NCI-H1417 (cell line): ENCODE results near the gene RYK.

Experiments
- DNase-seq, 3 experiments: peaks; one replicate each; lab custom pipeline; 2025; lab: John Stamatoyannopoulos, UW

RYK gene

GRCh38 chr3:134149286-134149685, 101.4 kb downstream of the RYK start:
- DNase-seq: no peak

- no peak for DNase-seq
Measured at GRCh38 chr3:134148534-134148933, 102.1 kb downstream of the RYK start.

GRCh38 chr3:134147411-134147810, 103.2 kb downstream of the RYK start:
- no peak for DNase-seq

- DNase-seq: no peak
Measured at GRCh38 chr3:134146666-134147065, 104.0 kb downstream of the RYK start.

GRCh38 chr3:134145183-134145582, 105.5 kb downstream of the RYK start:
- DNase-seq: no peak

- no peak for DNase-seq
Measured at GRCh38 chr3:134144694-134145093, 106.0 kb downstream of the RYK start.

DNA sequence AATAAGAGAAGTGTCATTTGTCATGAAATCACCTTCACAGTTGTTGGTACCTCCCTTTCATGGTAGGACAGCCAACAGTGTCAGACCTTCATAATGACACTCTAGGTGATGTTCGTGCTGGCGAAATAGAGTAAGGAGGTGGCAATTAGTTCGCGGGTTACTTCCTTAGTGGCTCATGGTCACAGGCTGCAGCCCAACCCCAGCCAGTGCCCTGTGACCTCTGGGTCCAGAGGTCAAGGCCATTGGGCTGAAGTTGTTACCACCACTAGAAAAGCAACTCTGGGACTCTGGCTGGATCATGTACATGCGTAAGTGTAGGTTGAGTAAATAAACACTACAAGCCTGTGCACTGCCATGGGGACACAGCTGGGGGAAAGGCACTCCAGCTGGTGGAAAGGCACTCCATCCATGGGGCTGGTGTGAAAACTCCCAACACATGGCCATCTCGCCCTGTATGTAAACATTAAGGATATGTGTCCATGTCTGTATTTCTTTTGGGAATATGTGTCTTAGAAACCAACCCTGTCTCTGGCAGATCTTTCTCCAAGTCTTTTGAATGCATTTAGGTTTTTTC, 106.7 kb downstream of the RYK start:
- DNase-seq: peak in 1 of 3 experiments; percentile 31

GRCh38 chr3:134136604-134137003, 114.1 kb downstream of the RYK start:
- no peak for DNase-seq

DNA sequence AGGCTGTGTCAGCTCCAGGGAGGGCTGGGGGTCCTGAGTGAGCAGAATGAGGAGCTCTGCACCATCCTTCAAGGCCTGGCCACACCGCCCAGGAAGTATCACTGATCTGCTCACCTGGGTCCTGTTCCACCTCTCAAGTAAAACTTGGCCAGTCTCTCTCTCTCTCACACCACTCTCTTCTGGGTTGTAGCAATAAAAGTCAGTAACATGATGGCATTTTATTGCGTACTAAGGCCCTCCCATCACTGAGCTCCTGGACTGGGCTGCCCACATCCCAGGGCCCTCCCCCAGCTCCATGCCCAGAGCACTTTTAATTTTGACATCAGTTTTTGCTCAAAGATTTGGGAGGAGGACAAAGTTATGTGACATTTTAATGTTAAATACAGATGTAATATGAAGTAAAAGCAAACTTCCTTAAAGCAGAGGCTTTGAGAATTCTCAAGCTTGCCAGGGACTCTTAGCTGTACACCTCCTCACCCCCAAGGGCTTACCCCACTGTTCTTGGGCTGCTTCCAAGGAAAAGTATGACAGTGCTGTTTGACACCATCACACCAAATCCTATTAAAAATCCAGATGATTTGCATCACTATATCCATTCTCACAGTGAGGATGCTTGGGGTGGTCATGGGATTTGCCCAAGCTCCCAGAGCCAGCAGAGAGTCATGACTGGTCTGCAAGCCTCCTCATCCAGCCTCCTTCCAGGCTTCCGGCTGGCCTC, 115.8 kb downstream of the RYK start:
- no peak for DNase-seq

DNA sequence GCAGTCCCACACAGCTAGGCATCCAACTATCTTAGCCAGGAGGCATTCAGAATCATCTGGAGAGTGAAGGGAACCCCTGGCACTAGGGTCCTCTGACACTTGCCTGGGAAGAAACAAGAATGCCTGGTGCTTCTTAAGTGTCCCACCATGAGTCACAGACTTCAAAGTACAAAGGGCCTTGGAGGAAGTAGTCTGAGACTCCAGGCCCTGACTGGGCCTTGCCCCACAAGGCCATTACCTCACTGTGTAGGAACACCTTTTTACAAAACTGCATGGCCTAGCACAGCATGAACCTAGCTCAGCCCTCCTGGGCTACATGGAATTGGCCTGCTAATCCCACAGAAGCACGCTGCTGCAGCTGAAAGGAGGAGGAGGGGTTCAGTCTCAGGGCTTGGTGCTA, 116.4 kb downstream of the RYK start:
- no peak for DNase-seq

GRCh38 chr3:134132961-134133360, 117.7 kb downstream of the RYK start:
- DNase-seq: no peak

DNA sequence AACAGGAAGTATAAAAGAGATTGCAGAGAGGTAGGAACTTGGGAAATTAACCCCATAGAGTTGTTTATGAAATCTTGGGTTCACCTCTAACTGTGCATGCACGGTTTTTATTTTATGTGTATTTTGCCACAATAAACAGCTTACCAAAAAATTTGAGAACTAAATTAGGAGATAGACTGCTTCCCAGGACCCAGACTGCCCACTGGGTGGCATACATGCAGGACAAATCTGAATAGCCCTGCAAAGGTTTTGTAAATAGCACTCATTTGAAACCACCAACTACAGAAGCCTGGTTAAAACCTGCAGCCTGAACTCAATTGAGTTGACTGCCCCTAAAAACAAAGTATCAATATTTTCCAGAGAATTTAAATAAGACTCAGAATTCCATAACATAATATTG, 124.5 kb downstream of the RYK start:
- no peak for DNase-seq

DNA sequence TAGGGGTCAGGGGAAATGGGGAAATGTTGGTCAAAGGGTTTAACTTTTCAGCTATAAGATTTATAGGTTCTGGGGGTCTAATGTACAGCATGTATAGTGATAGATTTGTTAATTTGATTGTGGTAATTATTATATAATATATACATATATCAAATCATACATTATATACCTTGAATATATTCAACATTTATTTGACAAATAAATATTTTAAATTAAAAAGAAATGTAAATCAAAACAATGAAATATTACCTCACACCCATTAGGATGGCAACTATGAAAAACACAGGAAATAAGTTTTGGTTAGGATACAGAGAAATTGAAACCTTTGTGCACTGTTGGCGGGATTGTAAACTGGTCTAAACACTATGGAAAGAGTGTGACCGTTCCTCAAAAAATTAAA, 135.9 kb downstream of the RYK start:
- no peak for DNase-seq

DNA sequence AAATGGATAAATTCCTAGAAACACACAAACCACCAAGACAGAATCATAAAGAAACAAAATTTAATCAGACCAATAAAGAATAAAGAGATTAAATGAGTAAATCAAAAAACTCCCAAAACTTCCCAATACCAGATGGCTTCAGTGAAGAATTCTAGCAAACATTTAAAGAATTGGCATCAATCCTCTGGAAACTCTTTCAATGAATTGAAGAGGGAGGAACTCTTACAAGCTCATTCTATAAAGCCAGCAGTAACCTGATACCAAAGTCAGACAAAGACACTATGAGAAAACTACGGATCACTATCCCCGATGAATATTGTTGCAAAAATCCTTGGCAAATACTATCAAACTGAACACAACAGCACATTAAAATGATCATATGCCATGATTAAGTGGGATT, 139.0 kb downstream of the RYK start:
- DNase-seq: no peak

GRCh38 chr3:134110963-134111362, 139.7 kb downstream of the RYK start:
- no peak for DNase-seq
